HG03457 (cell line): ENCODE results near the gene ATP5MG.

Source experiments
- ATAC-seq: cut with Tn5 transposase; IDR thresholded peaks from one replicate; pipeline ENCODE4 v1.9.1; 2021; ENCODE audit warnings: moderate number of reproducible peaks; ENCODE audit not compliant: unreplicated experiment

Gene ATP5MG

GRCh38 chr11:118441770-118442275 is 40.4 kb downstream of the ATP5MG start:
- no peak for ATAC-seq

GRCh38 chr11:118442301-118442700 is 40.9 kb downstream of the ATP5MG start:
- no peak for ATAC-seq

- no peak for ATAC-seq
These were observed 41.6 kb downstream of the ATP5MG start for GRCh38 chr11:118442908-118443589.

GRCh38 chr11:118443590-118444218 is 42.3 kb downstream of the ATP5MG start:
- ATAC-seq = no peak

- no peak for ATAC-seq
These were observed 46.0 kb downstream of the ATP5MG start for GRCh38 chr11:118447423-118447822.

GRCh38 chr11:118448294-118448693 is 46.9 kb downstream of the ATP5MG start:
- ATAC-seq = peak; percentile 67

GRCh38 chr11:118449316-118449918 is 48.0 kb downstream of the ATP5MG start:
- ATAC-seq = no peak

- no peak for ATAC-seq
These were observed 49.0 kb downstream of the ATP5MG start for GRCh38 chr11:118450451-118450850.
